Astrocyte (in vitro differentiated cells and primary cell): ENCODE results near the gene ABCB8. TPM values are rescaled to one million over a fixed set of nuclear protein-coding genes. Genes with fewer than 3 reads are reported as not detected.
A peak's percentile ranks its signal among the peaks of the same experiment; 100 is the strongest.

ENCODE experiments used
- DNase-seq: peaks from one replicate; pipeline ENCODE4 v3.0.0-alpha.2; 2010; ENCODE audit warnings: low read depth
- FAIRE-seq: peaks from 2 replicates; lab custom pipeline; 2011; peaks lifted over from hg19 to GRCh38; lab: Jason Lieb, UNC
- H2AFZ ChIP-seq: 2 replicates; pipeline ENCODE4 v1.6.0; 2012; ENCODE audit warnings: low read depth, low read length, inconsistent platforms
- H3K27ac ChIP-seq: 2 replicates; pipeline ENCODE4 v1.5.1; 2011; ENCODE audit warnings: low read depth, low read length, inconsistent platforms
- H3K27me3 ChIP-seq: 2 replicates; pipeline ENCODE4 v1.6.0; 2011; ENCODE audit warnings: low read length, inconsistent platforms; ENCODE audit not compliant: insufficient read depth
- H3K36me3 ChIP-seq: 2 replicates; pipeline ENCODE4 v1.5.1; 2011; ENCODE audit warnings: low read length, inconsistent platforms; ENCODE audit not compliant: insufficient read depth
- H3K4me1 ChIP-seq: 2 replicates; pipeline ENCODE4 v1.5.1; 2011; ENCODE audit warnings: low read length, inconsistent platforms; ENCODE audit not compliant: insufficient read depth
- H3K4me2 ChIP-seq: 2 replicates; pipeline ENCODE4 v1.6.0; 2012; ENCODE audit warnings: low read length, inconsistent platforms
- H3K4me3 ChIP-seq: 2 replicates; pipeline ENCODE4 v1.5.1; 2011; ENCODE audit warnings: low read depth, mild to moderate bottlenecking, low read length, inconsistent platforms; ENCODE audit not compliant: insufficient read depth
- H3K79me2 ChIP-seq: 2 replicates; pipeline ENCODE4 v1.6.0; 2012; ENCODE audit warnings: mild to moderate bottlenecking, low read length, inconsistent platforms; ENCODE audit not compliant: insufficient read depth
- H3K9ac ChIP-seq: 2 replicates; pipeline ENCODE4 v1.6.0; 2012; ENCODE audit warnings: mild to moderate bottlenecking, low read length, inconsistent platforms
- H3K9me3 ChIP-seq: 2 replicates; pipeline ENCODE4 v1.5.1; 2012; ENCODE audit warnings: low read depth, mild to moderate bottlenecking, low read length, inconsistent platforms; ENCODE audit not compliant: insufficient read depth
- H4K20me1 ChIP-seq: 2 replicates; pipeline ENCODE4 v1.6.0; 2012; ENCODE audit warnings: low read length, inconsistent platforms; ENCODE audit not compliant: insufficient read depth
- H3K27ac Mint-ChIP-seq: one replicate; pipeline ENCODE4 v1.8.0; 2021; ENCODE audit warnings: mild to moderate bottlenecking, mixed read lengths; ENCODE audit not compliant: unreplicated experiment
- H3K27me3 Mint-ChIP-seq: one replicate; pipeline ENCODE4 v1.8.0; 2021; ENCODE audit warnings: low read depth, mixed read lengths; ENCODE audit not compliant: unreplicated experiment
- H3K36me3 Mint-ChIP-seq: one replicate; pipeline ENCODE4 v1.8.0; 2021; ENCODE audit warnings: low read depth, mixed read lengths; ENCODE audit not compliant: unreplicated experiment
- H3K4me1 Mint-ChIP-seq: one replicate; pipeline ENCODE4 v1.8.0; 2021; ENCODE audit warnings: low read depth, mixed read lengths; ENCODE audit not compliant: unreplicated experiment
- H3K4me3 Mint-ChIP-seq: one replicate; pipeline ENCODE4 v1.8.0; 2021; ENCODE audit warnings: mild to moderate bottlenecking, moderate library complexity, mixed read lengths; ENCODE audit not compliant: unreplicated experiment
- H3K9me3 Mint-ChIP-seq: one replicate; pipeline ENCODE4 v1.8.0; 2021; ENCODE audit warnings: mild to moderate bottlenecking, mixed read lengths; ENCODE audit not compliant: unreplicated experiment
- EZH2 ChIP-seq: IDR thresholded peaks from 2 replicates; pipeline ENCODE4 v1.6.1; 2012; ENCODE audit warnings: mild to moderate bottlenecking, low read length, inconsistent platforms; ENCODE audit not compliant: insufficient read depth
- total RNA-seq: library from RNA; stranded (reverse); gene quantifications from 2 replicates; pipeline ENCODE4 v1.2.1, GENCODE V29; 2021
- TF ChIP-seq, protein P1 (sequence below): IDR thresholded peaks from 2 replicates; pipeline ENCODE4 v1.5.1; 2011; ENCODE audit warnings: low read depth, mild to moderate bottlenecking, inconsistent platforms, low read length, moderate library complexity; ENCODE audit not compliant: insufficient read depth

ABCB8 gene
- total RNA-seq, 1 donor from 2014 or later, result 53.3 TPM

DNA sequence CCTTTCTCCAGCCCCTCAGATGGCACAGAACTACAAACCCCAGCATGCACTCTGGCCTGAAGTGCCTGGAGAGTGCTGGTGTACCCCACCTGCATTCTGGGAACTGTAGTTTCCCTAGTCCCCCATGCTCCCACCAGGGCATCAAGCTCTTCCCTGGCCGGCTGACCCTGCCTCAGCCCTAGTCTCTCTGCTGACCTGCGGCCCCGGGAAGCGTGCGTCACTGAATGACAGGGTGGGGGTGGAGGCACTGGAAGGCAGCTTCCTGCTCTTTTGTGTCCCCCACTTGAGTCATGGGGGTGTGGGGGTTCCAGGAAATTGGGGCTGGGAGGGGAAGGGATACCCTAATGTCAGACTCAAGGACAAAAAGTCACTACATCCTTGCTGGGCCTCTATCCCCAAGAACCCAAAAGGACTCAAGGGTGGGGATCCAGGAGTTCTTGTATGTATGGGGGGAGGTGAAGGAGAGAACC, 35.4 kb upstream of the ABCB8 start:
- Histone ChIP-seq H3K4me2 (no peak overlapping the region), H3K9ac (no peak overlapping the region), H3K4me1 (no peaks in the 10 kb centered on the region), H4K20me1 (peaks cover 3% of the 10 kb centered on the region), H3K79me2 (no peaks in the 10 kb centered on the region), H2AFZ (no peak overlapping the region), H3K9me3 (peaks cover 10% of the 10 kb centered on the region), H3K27me3 (peaks cover 4% of the 10 kb centered on the region), H3K36me3 (no peaks in the 10 kb centered on the region), H3K4me3 (no peak overlapping the region), H3K27ac (no peak overlapping the region)
- peaks cover 9% of the 10 kb centered on the region for H3K36me3 Mint-ChIP-seq
- H3K27me3 Mint-ChIP-seq, result peaks cover 13% of the 10 kb centered on the region
- H3K4me1 Mint-ChIP-seq, result no peaks in the 10 kb centered on the region
- DNase-seq (no peak), FAIRE-seq (no peak)
- no peak overlapping the region for H3K4me3 Mint-ChIP-seq
- H3K27ac Mint-ChIP-seq, result no peak overlapping the region
- H3K9me3 Mint-ChIP-seq, result peaks cover 26% of the 10 kb centered on the region
- TF ChIP-seq, protein P1, sequence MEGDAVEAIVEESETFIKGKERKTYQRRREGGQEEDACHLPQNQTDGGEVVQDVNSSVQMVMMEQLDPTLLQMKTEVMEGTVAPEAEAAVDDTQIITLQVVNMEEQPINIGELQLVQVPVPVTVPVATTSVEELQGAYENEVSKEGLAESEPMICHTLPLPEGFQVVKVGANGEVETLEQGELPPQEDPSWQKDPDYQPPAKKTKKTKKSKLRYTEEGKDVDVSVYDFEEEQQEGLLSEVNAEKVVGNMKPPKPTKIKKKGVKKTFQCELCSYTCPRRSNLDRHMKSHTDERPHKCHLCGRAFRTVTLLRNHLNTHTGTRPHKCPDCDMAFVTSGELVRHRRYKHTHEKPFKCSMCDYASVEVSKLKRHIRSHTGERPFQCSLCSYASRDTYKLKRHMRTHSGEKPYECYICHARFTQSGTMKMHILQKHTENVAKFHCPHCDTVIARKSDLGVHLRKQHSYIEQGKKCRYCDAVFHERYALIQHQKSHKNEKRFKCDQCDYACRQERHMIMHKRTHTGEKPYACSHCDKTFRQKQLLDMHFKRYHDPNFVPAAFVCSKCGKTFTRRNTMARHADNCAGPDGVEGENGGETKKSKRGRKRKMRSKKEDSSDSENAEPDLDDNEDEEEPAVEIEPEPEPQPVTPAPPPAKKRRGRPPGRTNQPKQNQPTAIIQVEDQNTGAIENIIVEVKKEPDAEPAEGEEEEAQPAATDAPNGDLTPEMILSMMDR, result no peak
- TF ChIP-seq EZH2, result no peak

DNA sequence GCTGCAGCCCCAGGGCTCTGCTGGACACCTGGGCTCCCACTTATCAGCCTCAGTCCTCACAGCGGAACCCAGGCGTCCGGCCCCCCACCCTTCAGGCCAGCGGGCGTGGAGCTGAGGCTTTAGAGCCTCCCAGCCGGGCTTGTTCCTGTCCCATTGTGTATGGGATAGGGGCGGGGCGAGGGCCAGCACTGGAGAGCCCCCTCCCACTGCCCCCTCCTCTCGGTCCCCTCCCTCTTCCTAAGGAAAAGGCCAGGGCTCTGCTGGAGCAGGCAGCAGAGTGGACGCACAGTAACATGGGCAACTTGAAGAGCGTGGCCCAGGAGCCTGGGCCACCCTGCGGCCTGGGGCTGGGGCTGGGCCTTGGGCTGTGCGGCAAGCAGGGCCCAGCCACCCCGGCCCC, 34.7 kb upstream of the ABCB8 start:
- no peak for TF ChIP-seq EZH2
- TF ChIP-seq, protein P1, result no peak
- peaks cover 26% of the 10 kb centered on the region for H3K9me3 Mint-ChIP-seq
- Histone ChIP-seq H3K9me3 (peaks cover 10% of the 10 kb centered on the region), H3K4me3 (no peak overlapping the region), H3K9ac (no peak overlapping the region), H2AFZ (no peak overlapping the region), H3K79me2 (no peaks in the 10 kb centered on the region), H3K27ac (no peak overlapping the region), H3K36me3 (no peaks in the 10 kb centered on the region), H3K4me2 (no peak overlapping the region), H4K20me1 (no peaks in the 10 kb centered on the region), H3K4me1 (no peaks in the 10 kb centered on the region), H3K27me3 (no peaks in the 10 kb centered on the region)
- H3K4me3 Mint-ChIP-seq, result no peak overlapping the region
- H3K4me1 Mint-ChIP-seq, result no peaks in the 10 kb centered on the region
- peaks cover 9% of the 10 kb centered on the region for H3K36me3 Mint-ChIP-seq
- no peak overlapping the region for H3K27ac Mint-ChIP-seq
- H3K27me3 Mint-ChIP-seq, result peaks cover 10% of the 10 kb centered on the region
- FAIRE-seq, result no peak
- DNase-seq, result no peak

DNA sequence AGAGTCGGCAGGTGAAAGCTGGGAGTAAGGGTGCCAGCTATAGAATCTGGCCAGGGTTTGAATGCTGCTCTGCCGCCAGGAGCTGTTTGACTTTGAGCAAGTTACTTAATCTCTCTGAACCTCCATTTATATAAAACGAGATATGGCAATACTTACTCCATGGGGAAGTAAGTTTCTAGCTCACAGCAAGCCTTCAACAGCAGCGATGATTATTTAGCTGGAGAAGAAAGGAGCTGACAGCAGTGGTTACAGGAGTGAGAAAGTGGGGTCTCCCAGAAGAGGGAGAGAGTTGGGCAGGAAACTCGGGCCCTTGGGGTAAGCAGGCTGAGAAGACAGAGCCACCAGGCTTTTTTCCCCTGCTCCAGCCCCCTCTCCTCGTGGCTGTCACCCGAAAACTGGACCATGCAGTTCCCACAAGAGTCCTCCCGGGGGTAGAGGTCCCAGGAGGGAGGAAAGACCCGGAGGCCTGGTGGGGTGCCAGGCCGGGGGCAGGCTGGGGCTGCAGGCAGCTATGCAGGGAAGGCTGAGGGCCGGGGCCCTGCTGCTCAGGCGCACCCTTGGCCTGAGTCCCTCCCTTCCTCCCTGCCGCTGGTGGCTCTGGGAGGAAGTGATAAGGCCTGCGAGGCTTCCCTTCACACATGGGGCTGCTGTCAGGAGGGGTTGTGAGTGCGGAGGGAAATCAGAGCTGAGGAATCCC, 34.0 kb upstream of the ABCB8 start:
- no peaks in the 10 kb centered on the region for H3K27me3 ChIP-seq
- no peaks in the 10 kb centered on the region for H3K4me1 ChIP-seq
- no peak for FAIRE-seq
- DNase-seq, result no peak
- H3K27ac Mint-ChIP-seq, result no peak overlapping the region
- H3K27ac ChIP-seq, result no peak overlapping the region
- H3K4me3 ChIP-seq, result no peak overlapping the region
- peaks cover 9% of the 10 kb centered on the region for H3K36me3 Mint-ChIP-seq
- peaks cover 26% of the 10 kb centered on the region for H3K9me3 Mint-ChIP-seq
- H3K79me2 ChIP-seq, result no peaks in the 10 kb centered on the region
- H3K9ac ChIP-seq, result no peak overlapping the region
- H3K36me3 ChIP-seq, result no peaks in the 10 kb centered on the region
- no peak overlapping the region for H2AFZ ChIP-seq
- H3K4me1 Mint-ChIP-seq, result no peaks in the 10 kb centered on the region
- H3K4me3 Mint-ChIP-seq, result peak overlapping the region; percentile 54
- TF ChIP-seq, protein P1, result no peak
- no peak for TF ChIP-seq EZH2
- no peaks in the 10 kb centered on the region for H4K20me1 ChIP-seq
- peaks cover 7% of the 10 kb centered on the region for H3K27me3 Mint-ChIP-seq
- H3K9me3 ChIP-seq, result peaks cover 10% of the 10 kb centered on the region
- H3K4me2 ChIP-seq, result no peak overlapping the region
